AG09309 (cell line): ENCODE results near the gene BCL2.
A peak's percentile ranks its signal among the peaks of the same experiment; 100 is the strongest.
"Not testable (repeated sequence)": the region's sequence is repeated elsewhere in the genome, so short reads cannot be mapped to it uniquely, and the experiment has no call there.

Experiments used
- DNase-seq: peaks from one replicate; pipeline ENCODE4 v3.0.0-alpha.2; 2010; ENCODE audit warnings: low read depth
- H3K4me3 ChIP-seq: 2 replicates; pipeline ENCODE4 v1.5.1; 2011; ENCODE audit warnings: mild to moderate bottlenecking, low read depth, low read length, moderate library complexity; ENCODE audit not compliant: control insufficient read depth
- TF ChIP-seq, protein P1 (sequence below): IDR thresholded peaks from 2 replicates; pipeline ENCODE4 v1.5.1; 2011; ENCODE audit warnings: mild to moderate bottlenecking, low read depth, low read length, inconsistent platforms; ENCODE audit not compliant: insufficient read depth, control insufficient read depth; ENCODE audit errors: missing control alignments

The BCL2 gene

GRCh38 chr18:63240531-63241316, 78.8 kb downstream of the BCL2 start:
- DNase-seq = no peak
- TF ChIP-seq, protein P1, sequence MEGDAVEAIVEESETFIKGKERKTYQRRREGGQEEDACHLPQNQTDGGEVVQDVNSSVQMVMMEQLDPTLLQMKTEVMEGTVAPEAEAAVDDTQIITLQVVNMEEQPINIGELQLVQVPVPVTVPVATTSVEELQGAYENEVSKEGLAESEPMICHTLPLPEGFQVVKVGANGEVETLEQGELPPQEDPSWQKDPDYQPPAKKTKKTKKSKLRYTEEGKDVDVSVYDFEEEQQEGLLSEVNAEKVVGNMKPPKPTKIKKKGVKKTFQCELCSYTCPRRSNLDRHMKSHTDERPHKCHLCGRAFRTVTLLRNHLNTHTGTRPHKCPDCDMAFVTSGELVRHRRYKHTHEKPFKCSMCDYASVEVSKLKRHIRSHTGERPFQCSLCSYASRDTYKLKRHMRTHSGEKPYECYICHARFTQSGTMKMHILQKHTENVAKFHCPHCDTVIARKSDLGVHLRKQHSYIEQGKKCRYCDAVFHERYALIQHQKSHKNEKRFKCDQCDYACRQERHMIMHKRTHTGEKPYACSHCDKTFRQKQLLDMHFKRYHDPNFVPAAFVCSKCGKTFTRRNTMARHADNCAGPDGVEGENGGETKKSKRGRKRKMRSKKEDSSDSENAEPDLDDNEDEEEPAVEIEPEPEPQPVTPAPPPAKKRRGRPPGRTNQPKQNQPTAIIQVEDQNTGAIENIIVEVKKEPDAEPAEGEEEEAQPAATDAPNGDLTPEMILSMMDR = no peak
- no peak overlapping the region for H3K4me3 ChIP-seq

DNA sequence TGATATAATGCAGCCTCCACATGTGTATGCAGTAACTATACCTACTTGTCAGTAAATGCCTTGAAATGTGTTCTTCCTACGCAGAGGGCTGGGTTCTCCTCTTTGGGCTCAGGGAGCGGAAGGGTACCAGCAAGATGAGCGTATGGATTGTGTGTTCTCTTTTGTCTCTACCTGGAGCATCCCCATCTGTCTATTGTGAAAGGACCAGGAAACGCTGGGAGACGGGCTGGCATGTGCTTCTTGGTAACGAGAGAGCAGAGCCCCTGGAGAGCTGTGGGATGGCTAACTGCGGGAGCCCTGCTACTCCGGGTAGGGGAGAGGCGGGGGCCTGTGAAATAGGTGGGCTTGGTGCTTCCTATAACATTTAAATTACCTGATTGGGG, 80.9 kb downstream of the BCL2 start:
- TF ChIP-seq, protein P1 = no peak
- DNase-seq = no peak
- H3K4me3 ChIP-seq = no peak overlapping the region

DNA sequence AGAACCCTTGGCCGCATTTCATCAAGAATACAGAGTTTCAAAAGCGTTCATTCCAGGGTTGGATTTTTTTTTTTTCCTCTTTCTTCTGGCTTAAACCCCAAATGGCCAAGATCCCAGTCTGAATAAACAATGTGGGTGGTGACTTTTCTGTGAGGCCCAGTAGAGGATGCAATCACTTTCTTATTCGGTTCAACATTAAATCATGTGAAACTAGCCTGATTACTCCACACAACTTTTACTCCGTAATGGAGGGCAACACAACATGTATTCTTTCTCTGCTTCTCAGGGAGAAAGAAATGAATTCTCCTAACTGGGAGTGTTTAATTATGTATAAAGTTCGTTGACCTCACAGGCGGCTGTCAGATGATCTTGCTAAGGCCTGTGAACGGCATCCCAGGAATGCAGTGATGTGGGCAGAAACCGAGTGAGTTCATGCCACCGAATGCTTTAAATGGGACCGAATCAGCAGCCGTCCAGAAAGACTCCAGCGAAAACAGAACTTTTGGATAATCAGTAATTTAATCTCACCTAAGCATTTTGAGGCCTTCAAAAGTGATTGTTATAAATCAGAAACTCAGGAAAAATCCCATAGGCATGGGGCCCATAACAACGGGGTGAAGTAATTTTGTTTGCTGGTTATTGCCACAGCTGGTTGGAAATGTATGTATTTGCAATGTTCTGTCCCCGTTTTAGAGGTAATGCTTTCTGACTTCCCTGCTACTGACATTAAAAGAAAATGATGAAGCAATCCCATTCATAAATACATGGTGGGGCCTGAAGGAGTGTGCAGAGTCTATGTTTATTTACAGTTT, 81.5 kb downstream of the BCL2 start:
- no peak overlapping the region; the same call in 1 of the 2 replicates for H3K4me3 ChIP-seq
- peak; percentile 68 for DNase-seq
- TF ChIP-seq, protein P1 = no peak

- TF ChIP-seq, protein P1 = no peak
- no peak overlapping the region; the same call in none of the 2 replicates for H3K4me3 ChIP-seq
- DNase-seq = no peak
Observed at GRCh38 chr18:63236921-63237846, 82.4 kb downstream of the BCL2 start.

DNA sequence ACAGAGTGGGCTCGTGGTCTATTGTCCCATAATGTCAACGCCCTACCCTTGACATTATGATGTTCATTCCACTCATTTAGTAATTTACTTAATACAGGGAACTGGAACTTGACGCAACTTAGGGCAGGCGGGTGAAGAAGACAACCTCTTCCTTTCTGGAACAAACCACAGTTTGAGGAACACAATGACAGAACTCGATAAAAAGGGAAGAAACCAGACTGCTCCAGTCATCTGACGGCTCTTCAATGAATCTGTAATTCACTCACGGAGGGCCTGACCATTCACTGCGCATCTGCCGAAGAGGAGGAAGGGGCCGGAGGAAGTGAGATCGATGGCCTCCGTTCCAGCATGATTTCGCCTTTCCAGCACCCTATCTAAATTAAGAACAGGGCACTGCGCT, 83.2 kb downstream of the BCL2 start:
- TF ChIP-seq, protein P1 = no peak
- no peak for DNase-seq
- no peak overlapping the region for H3K4me3 ChIP-seq

- H3K4me3 ChIP-seq, DNase-seq: not testable (repeated sequence)
Observed at GRCh38 chr18:63235920-63236319, 83.6 kb downstream of the BCL2 start.
